ENCODE measurements around the gene GLDC.
A peak's percentile ranks its signal among the peaks of the same experiment; 100 is the strongest.
"Not testable (repeated sequence)": the region's sequence is repeated elsewhere in the genome, so short reads cannot be mapped to it uniquely, and the experiment has no call there.

GLDC gene

DNA sequence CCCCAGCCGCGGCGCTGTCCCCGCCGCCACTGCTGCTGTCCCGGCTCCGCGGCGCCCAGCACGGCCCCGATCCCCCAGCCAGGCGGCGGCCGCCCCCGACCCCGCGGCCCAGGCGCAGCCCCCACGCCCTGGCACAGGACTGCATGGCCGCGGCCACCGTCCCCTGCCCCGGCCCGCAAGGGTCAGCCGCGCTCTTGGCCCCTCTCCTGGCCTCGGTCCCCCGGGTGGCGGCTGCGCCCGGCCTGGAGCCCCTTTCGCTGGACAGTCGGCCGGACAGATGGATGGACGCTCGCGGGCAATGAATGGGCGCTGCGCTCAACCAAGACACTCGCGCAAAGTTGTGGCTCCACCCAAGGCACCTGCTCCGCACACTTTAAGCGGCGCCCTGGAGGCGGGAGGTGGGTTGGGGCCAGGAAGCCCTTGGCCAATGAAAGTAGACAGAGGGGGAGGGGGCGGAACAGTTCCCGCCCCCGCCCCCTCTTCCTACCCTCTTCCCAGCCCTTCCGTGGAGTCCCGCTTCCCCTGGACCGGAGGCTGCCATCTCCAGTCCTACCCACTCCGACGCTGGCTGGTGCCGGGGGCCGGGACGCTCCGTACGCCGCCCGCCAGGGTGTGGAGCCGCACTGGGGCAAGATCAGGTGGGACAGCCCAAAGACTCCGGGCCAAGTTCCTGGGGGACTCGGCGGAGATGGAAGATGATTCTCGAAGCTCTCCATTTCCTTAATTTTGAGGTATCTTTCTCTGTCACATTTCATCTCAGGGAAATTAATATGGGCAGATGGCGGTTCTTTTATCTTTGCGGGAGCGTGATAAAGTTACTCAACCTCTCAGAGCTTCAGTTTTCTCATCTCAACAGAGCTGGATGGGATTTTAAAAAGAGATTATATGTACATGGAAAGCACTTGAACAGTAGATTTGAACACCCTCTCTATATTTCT, at the start of gene GLDC:
GLDC (minus strand) TSS at position 375 of the 938 bp plus-strand sequence; CDS start at position 145, 230 bp downstream.
- DNase-seq = peak; percentile 39

DNA sequence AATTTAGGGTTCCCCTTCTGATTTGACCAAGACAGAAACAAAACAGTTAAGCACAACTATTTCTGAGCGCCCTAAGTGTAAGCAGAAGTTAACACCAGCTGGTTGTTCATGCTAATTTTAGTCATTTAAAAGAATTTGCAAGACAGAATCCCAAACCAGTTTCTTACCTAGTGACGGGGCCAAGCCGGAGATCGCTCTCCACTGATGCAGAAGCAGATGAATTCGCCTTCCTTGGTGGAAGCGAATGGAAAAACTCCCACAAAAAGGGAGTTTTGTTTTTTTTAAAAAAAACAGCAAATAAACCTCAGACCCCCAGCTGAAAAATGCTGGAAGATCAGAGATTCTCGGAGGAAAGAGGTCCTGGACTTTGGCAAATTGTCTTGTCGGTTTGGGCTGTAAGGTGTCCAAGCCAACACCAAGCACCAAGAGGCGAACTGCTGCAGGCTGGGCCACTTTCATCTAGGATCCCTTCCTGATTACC, 47.4 kb upstream of the GLDC start:
- DNase-seq = no peak

DNA sequence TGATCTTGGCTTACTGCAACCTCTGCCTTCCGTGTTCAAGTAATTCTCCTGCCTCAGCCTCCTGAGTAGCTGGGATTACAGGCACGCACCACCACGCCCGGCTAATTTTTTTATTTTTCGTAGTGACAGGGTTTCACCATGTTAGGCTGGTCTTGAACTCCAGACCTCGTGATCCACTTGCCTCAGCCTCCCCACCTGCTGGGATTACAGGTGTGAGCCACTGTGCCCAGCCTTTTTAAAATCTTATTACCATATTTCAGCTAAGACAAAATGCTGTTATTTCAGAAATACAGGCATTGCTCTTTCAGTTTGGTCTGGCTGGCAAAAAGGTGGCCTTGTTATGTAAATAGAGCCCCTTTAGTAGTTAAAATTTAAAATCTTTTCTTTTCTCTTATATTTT, 46.9 kb upstream of the GLDC start:
- DNase-seq = no peak

DNA sequence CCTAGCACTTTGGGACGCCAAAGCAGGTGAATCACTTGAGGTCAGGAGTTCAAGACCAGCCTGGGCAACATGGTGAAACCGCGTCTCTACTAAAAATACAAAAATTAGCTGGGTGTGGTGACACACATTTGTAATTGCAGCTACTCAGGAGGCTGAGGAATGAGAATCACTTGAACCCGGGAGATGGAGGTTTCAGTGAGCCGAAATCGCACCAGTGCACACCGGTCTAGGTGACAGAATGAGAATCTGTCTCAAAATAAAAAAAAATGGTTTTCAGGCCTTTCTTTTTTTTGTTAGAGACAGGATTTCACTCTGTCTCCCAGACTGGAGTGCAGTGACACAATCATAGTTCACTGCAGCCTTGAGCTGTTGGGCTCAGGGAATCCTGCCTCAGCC, 45.1 kb upstream of the GLDC start:
- not testable (repeated sequence) for DNase-seq

DNA sequence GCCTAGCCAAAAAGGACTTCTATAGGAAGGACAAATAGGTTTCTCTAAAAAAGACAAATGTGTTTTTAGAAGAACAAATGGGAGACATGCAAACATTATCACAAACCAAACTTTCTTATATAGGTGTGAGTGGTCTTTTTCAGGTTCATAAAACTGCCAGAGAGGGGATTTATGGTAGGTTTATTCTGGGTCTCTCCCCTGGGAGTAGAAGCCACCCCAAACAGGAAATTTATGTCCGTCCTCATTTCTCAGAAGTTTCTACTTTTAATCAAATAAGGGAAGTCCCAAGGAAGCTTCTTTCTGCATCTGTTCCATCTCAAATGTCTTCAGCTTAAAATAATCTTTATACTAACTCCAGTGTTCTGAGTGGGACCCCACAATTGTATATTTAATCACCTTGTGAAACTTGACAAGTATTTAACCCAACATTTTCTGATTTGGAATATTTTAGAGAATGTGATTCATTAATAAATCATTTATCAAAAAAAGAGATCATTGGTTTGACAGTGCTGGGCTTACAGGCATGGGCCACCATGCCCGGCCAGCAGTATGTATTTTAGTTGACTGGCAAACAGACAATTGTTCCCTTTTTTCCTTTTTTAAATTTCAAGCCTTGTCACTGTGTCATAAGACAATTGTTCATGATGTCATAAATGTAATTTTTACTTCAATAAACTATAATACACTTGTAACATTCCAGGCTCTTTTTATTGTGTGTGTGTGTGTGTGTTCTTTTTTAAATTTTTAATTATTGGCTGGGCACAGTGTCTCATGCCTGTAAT, 44.6 kb upstream of the GLDC start:
- no peak for DNase-seq

DNA sequence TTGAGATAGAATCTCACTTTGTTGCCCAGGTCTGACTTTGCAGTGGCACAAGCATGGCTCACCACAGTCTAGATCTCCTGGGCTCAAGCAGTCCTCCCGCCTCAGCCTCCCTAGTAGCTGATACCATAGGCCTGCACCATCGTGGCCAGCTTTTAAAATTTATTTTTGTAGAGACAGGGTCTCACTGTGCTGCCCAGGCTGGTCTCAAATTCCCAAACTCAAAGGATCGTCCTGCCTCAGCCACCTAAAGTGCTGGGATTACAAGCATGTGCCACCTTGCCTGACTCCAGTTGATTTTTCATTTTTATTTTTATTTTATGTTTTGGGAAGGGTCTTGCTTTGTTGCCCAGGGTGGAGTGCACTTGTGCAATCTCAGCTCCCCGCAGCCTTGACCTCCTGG, 41.7 kb upstream of the GLDC start:
- no peak for DNase-seq

DNA sequence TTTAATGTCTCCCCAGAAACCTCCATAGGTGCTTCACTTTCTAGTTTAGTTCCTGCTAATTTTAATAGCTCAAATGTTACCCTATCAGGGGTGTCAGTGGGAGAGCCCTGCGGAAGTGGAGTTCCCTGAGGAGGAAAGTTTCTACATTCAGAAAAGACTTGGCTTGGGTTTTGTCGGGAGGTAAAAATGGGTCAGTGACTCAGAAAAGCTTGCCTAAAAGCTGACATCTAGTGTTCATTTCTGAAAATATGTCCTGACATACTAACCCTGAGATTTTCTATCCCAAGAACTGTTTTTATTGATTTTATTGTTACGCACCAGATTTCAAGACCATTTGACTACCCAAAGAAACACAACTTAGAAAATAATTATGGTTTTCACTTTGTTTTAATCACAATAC, 40.9 kb upstream of the GLDC start:
- no peak for DNase-seq

DNA sequence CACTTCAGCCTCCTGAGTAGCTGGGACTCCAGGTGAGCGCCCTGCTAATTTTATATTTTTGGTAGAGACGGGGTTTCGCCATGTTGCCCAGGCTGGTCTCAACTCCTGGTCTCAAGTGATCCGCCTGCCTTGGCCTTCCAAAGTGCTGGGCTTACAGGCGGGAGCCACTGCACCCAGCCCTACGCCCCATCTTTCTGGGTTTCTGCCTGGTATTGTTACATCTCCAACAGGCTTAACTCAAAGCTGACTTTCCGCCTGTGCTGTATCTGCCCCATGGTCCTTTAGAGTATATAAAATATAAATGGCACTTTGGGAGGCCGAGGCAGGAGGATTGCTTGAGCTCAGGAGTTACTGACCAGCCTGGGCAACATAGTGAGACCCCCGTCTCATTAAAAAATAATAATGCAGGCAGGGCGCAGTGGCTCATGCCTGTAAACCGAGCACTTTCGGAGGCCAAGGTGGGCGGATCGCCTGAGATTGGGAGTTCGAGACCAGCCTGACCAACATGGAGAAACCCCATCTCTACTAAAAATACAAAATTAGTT, 36.5 kb upstream of the GLDC start:
- no peak for DNase-seq

DNA sequence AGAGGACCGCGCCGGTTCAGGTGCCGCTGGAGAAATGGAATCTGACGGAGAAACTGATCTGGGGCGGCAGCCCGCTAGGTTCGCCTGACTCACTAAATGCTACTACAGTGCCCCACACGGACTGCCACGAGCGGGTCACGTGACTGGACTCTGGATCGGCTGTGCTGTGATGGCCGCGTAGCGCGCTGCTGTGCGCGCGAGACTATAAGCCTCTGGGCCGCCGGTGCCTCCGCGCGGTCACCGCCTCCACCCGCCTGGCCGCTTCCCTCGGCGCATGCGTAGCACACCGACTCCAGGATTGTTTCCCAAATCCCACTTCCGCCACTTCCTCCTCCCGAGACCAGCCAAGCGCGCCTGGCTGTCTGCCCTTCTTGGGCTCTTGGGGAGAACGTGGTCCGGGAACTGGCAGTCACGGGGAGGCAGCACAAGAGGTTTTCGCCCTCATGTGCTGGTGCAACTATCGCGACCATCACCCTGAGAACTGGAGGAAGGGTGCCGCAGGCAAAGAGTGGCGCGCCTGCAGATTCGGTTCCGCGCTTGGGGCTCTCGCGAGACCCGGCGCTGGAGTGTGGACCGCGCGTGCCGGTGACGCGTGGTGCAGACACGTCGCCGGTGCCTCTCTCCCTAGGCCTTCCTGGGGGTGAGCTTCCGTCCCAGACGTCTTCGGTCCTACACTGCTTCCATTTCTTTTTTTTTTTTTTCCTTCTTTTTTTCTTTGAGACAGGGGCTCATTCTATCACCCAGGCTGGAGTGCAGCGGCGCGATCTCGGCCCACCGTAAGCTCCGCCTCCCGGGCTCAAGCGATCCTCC, 35.8 kb upstream of the GLDC start:
- DNase-seq = peak; percentile 95

DNA sequence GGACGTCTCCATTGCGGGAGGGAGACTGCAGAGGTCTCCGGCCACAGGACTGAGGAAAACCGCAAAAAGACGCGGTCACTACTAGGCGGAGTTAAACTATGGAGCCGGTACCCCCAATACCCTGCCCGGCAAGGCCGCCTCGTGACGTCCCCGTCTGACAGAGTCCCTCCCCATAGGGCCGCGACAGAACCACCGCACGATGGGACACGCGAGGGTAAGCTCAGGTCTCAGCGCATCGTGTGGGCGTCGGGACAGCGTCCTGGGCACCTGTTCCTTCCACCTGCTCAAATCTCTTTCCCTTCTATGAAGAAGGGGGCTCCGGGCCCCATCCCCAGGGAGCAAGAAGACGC, 35.2 kb upstream of the GLDC start:
- DNase-seq = peak; percentile 59

DNA sequence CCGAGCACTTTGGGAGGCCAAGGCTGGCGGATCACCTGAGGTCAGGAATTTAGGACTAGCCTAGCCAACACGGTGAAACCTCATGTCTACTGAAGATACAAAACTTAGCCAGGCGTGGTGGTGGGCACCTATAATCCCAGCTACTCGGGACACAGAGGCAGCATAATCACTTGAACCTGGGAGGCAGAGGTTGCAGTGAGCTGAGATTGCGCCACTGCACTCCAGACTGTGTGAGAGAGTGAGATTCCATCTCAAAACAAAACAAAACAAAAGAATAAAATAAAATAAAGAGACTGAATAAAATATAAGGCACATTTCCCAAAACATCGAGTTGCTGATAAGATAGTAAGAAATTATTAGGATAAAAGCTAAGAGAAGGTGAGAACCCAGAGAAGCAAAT, 32.3 kb upstream of the GLDC start:
- DNase-seq = no peak

DNA sequence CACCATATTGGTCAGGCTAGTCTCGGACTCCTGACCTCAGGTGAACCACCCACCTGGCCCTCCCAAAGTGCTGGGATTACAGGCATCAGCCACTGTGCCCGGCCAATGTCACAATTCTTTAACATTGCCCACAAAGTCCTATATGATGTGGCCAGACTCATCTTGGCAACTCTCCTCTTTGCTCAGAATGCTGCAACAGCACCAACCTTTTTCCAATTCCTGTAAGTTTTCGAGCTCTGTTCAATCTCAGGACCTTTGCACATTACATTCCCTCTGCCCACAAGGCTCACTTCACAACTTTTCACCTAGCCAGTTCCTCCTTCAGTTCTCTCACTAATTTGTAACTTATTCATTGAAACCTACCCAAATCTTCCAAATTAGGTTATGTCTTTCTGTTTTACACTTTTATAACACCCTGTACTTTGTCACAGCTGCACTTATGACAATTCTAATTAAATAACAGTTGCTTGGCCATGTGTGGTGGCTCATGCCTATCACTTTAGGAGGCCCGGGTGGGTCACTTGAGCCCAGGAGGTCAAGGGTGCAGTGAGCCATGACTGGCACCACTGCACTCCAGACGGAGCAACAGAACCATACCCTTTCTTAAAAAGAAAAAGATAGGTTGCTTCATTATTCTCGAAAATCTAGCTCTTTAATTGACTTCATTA, 30.9 kb upstream of the GLDC start:
- no peak for DNase-seq

DNA sequence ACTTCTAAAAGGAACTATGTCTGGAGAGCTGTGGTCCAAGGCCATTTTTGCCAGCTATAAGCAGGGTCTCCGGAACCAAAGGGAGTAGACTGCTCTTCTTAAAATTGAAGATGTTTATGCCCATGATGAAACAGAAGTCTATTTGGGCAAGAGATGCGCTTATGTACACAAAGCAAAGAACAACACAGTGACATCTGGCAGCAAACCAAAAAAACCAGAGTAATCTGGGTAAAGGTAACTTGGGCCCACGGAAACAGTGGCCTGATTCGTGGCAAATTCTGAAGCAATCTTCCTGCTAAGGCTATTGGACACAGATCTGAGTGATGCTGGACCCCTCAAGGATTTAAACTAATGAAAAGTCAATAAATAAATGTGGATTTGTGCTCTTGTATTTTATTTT, 29.7 kb upstream of the GLDC start:
- DNase-seq = no peak

DNA sequence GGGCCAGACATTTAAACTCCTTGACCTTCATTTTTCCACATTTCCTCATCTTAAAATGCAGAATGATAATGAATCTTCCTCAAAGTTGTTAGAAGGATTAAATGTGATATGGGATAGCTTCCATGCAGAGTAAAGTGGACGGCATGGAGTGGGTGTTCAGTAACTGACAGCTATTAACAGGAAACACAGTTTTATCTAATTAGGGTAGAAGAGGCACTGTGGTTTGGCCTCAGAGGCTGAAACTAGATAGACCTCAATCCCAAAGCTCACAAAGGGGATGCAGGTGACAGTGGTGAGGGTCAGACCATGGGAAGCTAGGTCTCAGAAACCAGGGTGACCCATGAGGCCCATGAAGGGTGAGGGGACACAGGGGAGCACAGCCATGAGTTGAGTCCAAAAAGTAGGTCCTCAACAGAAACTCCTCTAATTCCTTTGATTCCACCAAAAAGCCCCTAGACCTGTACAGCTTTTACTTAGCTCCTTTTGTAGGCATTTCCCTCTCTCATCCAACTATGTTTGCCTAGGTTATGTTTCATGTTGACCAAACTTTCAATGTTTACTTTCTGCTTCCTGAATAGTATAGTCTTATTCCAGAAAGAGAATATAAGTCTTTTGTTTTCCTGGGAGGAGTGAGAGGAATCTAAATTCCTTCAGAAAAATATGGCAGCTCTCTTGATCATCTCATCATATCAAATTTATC, 27.9 kb upstream of the GLDC start:
- DNase-seq = no peak

DNA sequence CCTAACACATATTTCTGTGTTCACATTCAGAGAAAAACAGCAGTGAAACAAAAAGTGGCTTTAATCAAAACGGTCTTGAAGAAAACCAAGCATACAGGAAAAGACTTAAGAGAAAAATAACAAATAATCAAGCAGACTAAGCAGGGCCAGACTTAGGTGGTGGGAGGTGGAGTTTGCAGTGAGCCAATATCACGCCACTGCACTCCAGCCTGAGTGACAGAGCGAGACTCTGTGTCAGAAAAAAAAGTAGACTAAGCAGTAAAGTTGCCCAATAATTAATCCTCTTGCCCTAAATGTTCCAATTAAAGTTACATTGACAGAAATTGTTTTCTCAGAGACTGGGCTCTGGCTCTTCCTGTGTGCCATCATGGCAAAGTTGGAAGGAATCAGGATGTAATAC, 26.6 kb upstream of the GLDC start:
- DNase-seq = no peak

DNA sequence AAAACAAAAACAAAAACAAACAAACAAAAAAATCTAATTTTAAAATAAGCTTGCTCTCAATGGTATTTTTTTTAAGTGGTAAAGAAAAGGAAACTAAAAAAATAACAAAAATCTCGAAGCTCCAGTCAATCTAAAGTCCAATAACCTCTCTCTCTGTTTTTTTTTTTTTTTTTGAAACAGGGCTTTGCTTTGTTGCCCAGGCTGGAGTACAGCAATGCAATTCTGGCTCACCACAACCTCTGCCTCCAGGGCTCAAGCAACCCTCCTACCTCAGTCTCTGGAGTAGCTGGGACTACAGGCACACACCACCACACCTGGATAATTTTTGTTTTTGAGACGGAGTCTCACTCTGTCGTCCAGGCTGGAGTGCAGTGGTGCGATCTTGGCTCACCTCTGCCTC, 25.9 kb upstream of the GLDC start:
- DNase-seq = no peak

DNA sequence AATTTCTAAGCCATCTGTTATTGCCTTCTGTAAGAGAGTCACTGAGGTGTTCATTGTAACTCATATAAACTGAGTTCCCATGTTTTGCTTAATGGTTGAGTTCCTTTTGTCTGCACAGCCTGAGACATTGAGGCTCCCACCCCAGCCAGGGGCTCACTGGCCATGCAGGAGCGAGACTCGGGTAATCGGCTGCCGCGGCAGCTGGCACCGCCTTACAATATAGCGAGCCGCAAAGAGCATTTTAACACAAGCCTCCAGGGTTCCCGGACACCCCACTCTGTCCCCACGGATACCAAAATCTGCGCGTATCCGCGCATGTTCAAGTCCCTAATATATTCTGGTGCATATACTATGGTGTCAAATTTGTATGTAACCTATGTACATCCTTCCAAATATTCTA, 24.4 kb upstream of the GLDC start:
- DNase-seq = no peak

DNA sequence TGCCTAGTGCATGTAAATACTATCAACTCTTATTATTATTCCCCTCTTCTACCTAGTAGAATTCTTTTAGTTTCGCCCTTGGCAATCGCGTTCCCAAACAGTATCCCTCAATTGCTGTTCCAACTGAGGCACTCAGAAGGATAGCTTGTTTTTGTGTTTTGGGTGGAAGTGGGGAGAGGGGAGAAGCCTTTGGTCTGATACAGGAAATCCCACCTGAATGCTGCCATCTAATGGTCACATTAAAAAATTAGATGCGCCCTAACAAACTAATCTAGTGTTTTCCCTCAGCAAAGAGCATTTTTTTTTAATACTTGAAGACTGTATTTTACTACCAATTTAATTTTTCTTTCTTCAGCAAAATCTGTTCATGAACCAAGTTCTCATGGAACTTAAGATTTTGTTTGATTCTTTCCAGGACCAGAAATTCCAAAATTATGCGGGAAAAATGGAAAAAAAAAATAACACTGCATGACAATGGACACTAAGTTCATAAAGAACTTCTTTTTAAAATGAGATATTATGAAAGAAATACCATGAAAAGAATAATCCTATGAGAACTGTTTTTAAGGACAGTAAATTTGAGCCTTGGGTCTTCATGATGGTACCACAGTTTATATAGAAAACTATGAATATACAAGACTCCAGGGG, 22.2 kb upstream of the GLDC start:
- DNase-seq = peak; percentile 38

DNA sequence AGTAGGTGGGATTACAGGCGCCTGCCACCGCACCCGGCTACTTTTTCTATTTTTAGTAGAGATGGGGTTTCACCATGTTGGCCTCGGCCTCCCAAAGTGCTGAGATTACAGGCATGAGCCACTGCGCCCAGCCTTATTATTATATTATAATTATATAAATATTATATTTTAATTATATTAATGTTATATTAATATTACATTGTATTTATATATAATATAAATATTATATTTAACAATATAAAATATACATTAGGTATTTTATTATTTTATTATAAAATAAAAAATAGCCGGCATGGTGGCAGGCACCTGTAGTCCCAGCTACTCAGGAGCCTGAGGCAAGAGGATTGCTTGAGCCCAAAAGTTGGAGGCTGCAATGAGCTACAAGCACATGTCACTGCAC, 21.6 kb upstream of the GLDC start:
- no peak for DNase-seq

DNA sequence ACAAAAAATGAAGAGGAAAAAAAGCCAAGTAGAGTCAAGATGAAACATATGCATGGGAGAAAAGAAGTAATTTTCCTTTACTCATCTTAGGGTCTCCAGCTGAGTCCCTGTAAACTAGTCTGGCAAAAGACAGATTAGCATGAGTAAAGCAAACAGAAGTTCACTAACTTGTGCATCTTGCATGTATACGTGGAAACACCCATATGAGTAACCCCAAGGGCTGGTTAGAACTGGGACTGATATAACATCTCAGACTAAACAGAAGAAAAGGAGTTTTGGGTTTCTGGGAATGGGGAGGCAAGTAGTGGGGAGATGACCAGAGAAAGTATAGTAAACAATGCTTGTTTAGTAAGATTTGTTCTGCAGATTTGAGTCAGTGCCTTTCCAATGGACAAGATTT, 20.1 kb upstream of the GLDC start:
- DNase-seq = no peak

DNA sequence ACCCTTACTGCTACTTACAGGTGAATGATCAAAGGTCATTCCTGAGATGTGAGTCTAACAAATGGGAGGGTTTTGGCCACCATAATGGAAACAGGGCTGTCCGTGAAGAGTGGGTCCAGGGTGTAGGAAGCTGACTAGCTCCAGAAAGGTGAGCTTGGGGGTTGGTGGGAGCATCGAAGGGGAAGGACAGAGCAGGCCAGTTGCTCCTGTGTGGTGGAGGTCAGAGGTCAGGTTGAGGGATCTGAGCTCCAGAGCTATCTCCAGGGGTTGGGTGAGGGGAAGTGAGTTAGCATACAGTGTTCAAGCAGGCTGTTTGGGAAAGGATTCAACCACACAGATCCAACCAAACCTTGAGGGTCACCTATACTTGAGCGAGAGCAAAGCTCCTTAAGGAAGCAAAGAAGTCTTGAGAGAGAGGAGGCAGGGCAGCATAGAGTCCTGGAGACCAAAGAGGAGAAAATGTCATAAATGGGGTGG, 18.7 kb upstream of the GLDC start:
- DNase-seq = no peak
